ENCODE results near the gene NFE2L2.
"Not testable (repeated sequence)": the region's sequence is repeated elsewhere in the genome, so short reads cannot be mapped to it uniquely, and the experiment has no call there.

Gene NFE2L2

GRCh38 chr2:177249038-177249437 is 15.5 kb downstream of the NFE2L2 start:
- peaks cover 8% of the 10 kb centered on the region for H3K4me1 ChIP-seq (ENCODE audit: insufficient read depth, insufficient read length)
- DNase-seq (ENCODE audit: low read depth, low spot score), result no peak
- TF ChIP-seq YY1 (IDR thresholded peaks at IDR 0.05; ENCODE audit: insufficient read depth, insufficient read length) (no peak), ZNF274 (IDR thresholded peaks at IDR 0.05; ENCODE audit: low read depth, low read length) (no peak), SUZ12 (IDR thresholded peaks at IDR 0.05; ENCODE audit: extremely low read depth, insufficient read depth, insufficient read length) (no peak)
- no peak overlapping the region for H3K9ac ChIP-seq (ENCODE audit: insufficient read length, low read depth)
- H3K27me3 ChIP-seq (ENCODE audit: insufficient read depth, insufficient read length), result no peaks in the 10 kb centered on the region
- H3K36me3 ChIP-seq (ENCODE audit: insufficient read depth, insufficient read length, low read length), result peaks cover 25% of the 10 kb centered on the region
- no peaks in the 10 kb centered on the region for H3K9me3 ChIP-seq (ENCODE audit: insufficient read depth, low read length)
- no peak overlapping the region for H3K4me3 ChIP-seq (ENCODE audit: insufficient read length, low read depth)

GRCh38 chr2:177247693-177248262 is 16.7 kb downstream of the NFE2L2 start:
- no peaks in the 10 kb centered on the region for H3K9me3 ChIP-seq (ENCODE audit: insufficient read depth, low read length)
- peaks cover 20% of the 10 kb centered on the region for H3K36me3 ChIP-seq (ENCODE audit: insufficient read depth, insufficient read length, low read length)
- TF ChIP-seq YY1 (IDR thresholded peaks at IDR 0.05; ENCODE audit: insufficient read depth, insufficient read length), result no peak
- TF ChIP-seq ZNF274 (IDR thresholded peaks at IDR 0.05; ENCODE audit: low read depth, low read length), result no peak
- no peak for TF ChIP-seq SUZ12 (IDR thresholded peaks at IDR 0.05; ENCODE audit: extremely low read depth, insufficient read depth, insufficient read length)
- H3K4me3 ChIP-seq (ENCODE audit: insufficient read length, low read depth), result no peak overlapping the region
- no peak for DNase-seq (ENCODE audit: low read depth, low spot score)
- peaks cover 11% of the 10 kb centered on the region for H3K4me1 ChIP-seq (ENCODE audit: insufficient read depth, insufficient read length)
- H3K27me3 ChIP-seq (ENCODE audit: insufficient read depth, insufficient read length), result no peaks in the 10 kb centered on the region
- no peak overlapping the region for H3K9ac ChIP-seq (ENCODE audit: insufficient read length, low read depth)

- H3K4me3 ChIP-seq (ENCODE audit: insufficient read length, low read depth); H3K9ac ChIP-seq (ENCODE audit: insufficient read length, low read depth); H3K27me3 ChIP-seq (ENCODE audit: insufficient read depth, insufficient read length): not testable (repeated sequence)
Measured at GRCh38 chr2:177246523-177247030, 17.9 kb downstream of the NFE2L2 start.

GRCh38 chr2:177246000-177246399 is 18.5 kb downstream of the NFE2L2 start:
- H3K27me3 ChIP-seq (ENCODE audit: insufficient read depth, insufficient read length), result no peaks in the 10 kb centered on the region
- TF ChIP-seq ZNF274 (IDR thresholded peaks at IDR 0.05; ENCODE audit: low read depth, low read length) (no peak), SUZ12 (IDR thresholded peaks at IDR 0.05; ENCODE audit: extremely low read depth, insufficient read depth, insufficient read length) (no peak), YY1 (IDR thresholded peaks at IDR 0.05; ENCODE audit: insufficient read depth, insufficient read length) (no peak)
- no peak overlapping the region for H3K4me3 ChIP-seq (ENCODE audit: insufficient read length, low read depth)
- H3K36me3 ChIP-seq (ENCODE audit: insufficient read depth, insufficient read length, low read length), result peaks cover 11% of the 10 kb centered on the region
- H3K4me1 ChIP-seq (ENCODE audit: insufficient read depth, insufficient read length), result peaks cover 11% of the 10 kb centered on the region
- H3K9ac ChIP-seq (ENCODE audit: insufficient read length, low read depth), result no peak overlapping the region
- DNase-seq (ENCODE audit: low read depth, low spot score), result no peak
- no peaks in the 10 kb centered on the region for H3K9me3 ChIP-seq (ENCODE audit: insufficient read depth, low read length)

More at GRCh38 chr2:177246523-177247030, 17.9 kb downstream of the NFE2L2 start:
- DNase-seq (ENCODE audit: low read depth, low spot score); H3K9me3 ChIP-seq (ENCODE audit: insufficient read depth, low read length): not testable (repeated sequence)
- H3K4me1 ChIP-seq (ENCODE audit: insufficient read depth, insufficient read length), result peaks cover 11% of the 10 kb centered on the region
- peaks cover 13% of the 10 kb centered on the region for H3K36me3 ChIP-seq (ENCODE audit: insufficient read depth, insufficient read length, low read length)

GRCh38 chr2:177245010-177245422 is 19.5 kb downstream of the NFE2L2 start:
- Histone ChIP-seq H3K9ac (ENCODE audit: insufficient read length, low read depth) (no peak overlapping the region), H3K4me3 (ENCODE audit: insufficient read length, low read depth) (no peak overlapping the region), H3K9me3 (ENCODE audit: insufficient read depth, low read length) (no peaks in the 10 kb centered on the region), H3K36me3 (ENCODE audit: insufficient read depth, insufficient read length, low read length) (peaks cover 16% of the 10 kb centered on the region), H3K27me3 (ENCODE audit: insufficient read depth, insufficient read length) (no peaks in the 10 kb centered on the region), H3K4me1 (ENCODE audit: insufficient read depth, insufficient read length) (peaks cover 11% of the 10 kb centered on the region)
- TF ChIP-seq ZNF274 (IDR thresholded peaks at IDR 0.05; ENCODE audit: low read depth, low read length) (no peak), SUZ12 (IDR thresholded peaks at IDR 0.05; ENCODE audit: extremely low read depth, insufficient read depth, insufficient read length) (no peak), YY1 (IDR thresholded peaks at IDR 0.05; ENCODE audit: insufficient read depth, insufficient read length) (no peak)
- DNase-seq (ENCODE audit: low read depth, low spot score), result peak; percentile 88

GRCh38 chr2:177244244-177244771 is 20.2 kb downstream of the NFE2L2 start:
- Histone ChIP-seq H3K36me3 (ENCODE audit: insufficient read depth, insufficient read length, low read length) (peaks cover 18% of the 10 kb centered on the region), H3K4me1 (ENCODE audit: insufficient read depth, insufficient read length) (peaks cover 11% of the 10 kb centered on the region), H3K9ac (ENCODE audit: insufficient read length, low read depth) (no peak overlapping the region), H3K27me3 (ENCODE audit: insufficient read depth, insufficient read length) (no peaks in the 10 kb centered on the region), H3K4me3 (ENCODE audit: insufficient read length, low read depth) (no peak overlapping the region), H3K9me3 (ENCODE audit: insufficient read depth, low read length) (no peaks in the 10 kb centered on the region)
- no peak for DNase-seq (ENCODE audit: low read depth, low spot score)
- TF ChIP-seq ZNF274 (IDR thresholded peaks at IDR 0.05; ENCODE audit: low read depth, low read length), result no peak
- TF ChIP-seq SUZ12 (IDR thresholded peaks at IDR 0.05; ENCODE audit: extremely low read depth, insufficient read depth, insufficient read length), result no peak
- TF ChIP-seq YY1 (IDR thresholded peaks at IDR 0.05; ENCODE audit: insufficient read depth, insufficient read length), result no peak

- Histone ChIP-seq H3K4me3 (ENCODE audit: insufficient read length, low read depth) (no peak overlapping the region), H3K9ac (ENCODE audit: insufficient read length, low read depth) (no peak overlapping the region), H3K36me3 (ENCODE audit: insufficient read depth, insufficient read length, low read length) (peaks cover 14% of the 10 kb centered on the region), H3K27me3 (ENCODE audit: insufficient read depth, insufficient read length) (no peaks in the 10 kb centered on the region), H3K4me1 (ENCODE audit: insufficient read depth, insufficient read length) (peaks cover 11% of the 10 kb centered on the region), H3K9me3 (ENCODE audit: insufficient read depth, low read length) (no peaks in the 10 kb centered on the region)
- DNase-seq (ENCODE audit: low read depth, low spot score), result no peak
- no peak for TF ChIP-seq YY1 (IDR thresholded peaks at IDR 0.05; ENCODE audit: insufficient read depth, insufficient read length)
- no peak for TF ChIP-seq ZNF274 (IDR thresholded peaks at IDR 0.05; ENCODE audit: low read depth, low read length)
- no peak for TF ChIP-seq SUZ12 (IDR thresholded peaks at IDR 0.05; ENCODE audit: extremely low read depth, insufficient read depth, insufficient read length)
Measured at GRCh38 chr2:177243476-177243875, 21.1 kb downstream of the NFE2L2 start.
